ENCODE results near the gene CYP2R1. TPM values are rescaled to one million over a fixed set of nuclear protein-coding genes. Genes with fewer than 3 reads are reported as not detected.
A peak's percentile ranks its signal among the peaks of the same experiment; 100 is the strongest.

The CYP2R1 gene
- total and polyA plus RNA-seq, 10 of the 15 experiments (the other 5 are each of a cell fraction or from before 2014, with no cell fraction given), result 0.52 to 10.3 (median 6.3) TPM

- TF ChIP-seq SUPT20H (IDR thresholded peaks at IDR 0.05; ENCODE audit: borderline replicate concordance, control insufficient read depth, low read depth, low read length) (no peak), BCL11A (IDR thresholded peaks at IDR 0.05; ENCODE audit: low read depth, low read length) (peak; percentile 62), HDAC2 (IDR thresholded peaks at IDR 0.05) (no peak), SUZ12 (IDR thresholded peaks at IDR 0.05; ENCODE audit: unreplicated experiment) (no peak), NR2C2 (IDR thresholded peaks at IDR 0.05; ENCODE audit: borderline replicate concordance, control insufficient read depth, insufficient read length, low read depth) (no peak), TCF7 (IDR thresholded peaks at IDR 0.05; ENCODE audit: borderline replicate concordance) (no peak), SP1 (IDR thresholded peaks at IDR 0.05; ENCODE audit: low read depth, low read length) (peak; percentile 24), CBX5 (IDR thresholded peaks at IDR 0.05; ENCODE audit: low read depth) (0 out of 2 replicates have a peak, but pooled peaks have one; percentile 30), NFXL1 (IDR thresholded peaks at IDR 0.05; ENCODE audit: borderline replicate concordance) (no peak), ZBTB4 (CRISPR knock-in tag; IDR thresholded peaks at IDR 0.05) (no peak), ATF2 (IDR thresholded peaks at IDR 0.05; ENCODE audit: low read length) (no peak), SMC3 (IDR thresholded peaks at IDR 0.05; ENCODE audit: borderline replicate concordance, low read length) (no peak), KDM1A (IDR thresholded peaks at IDR 0.05; ENCODE audit: borderline replicate concordance) (no peak), SRF (IDR thresholded peaks at IDR 0.05; ENCODE audit: low read depth in 2 of 2, low read length in 2 of 2) (no peak), HDGF (IDR thresholded peaks at IDR 0.05) (no peak), TCF3 (IDR thresholded peaks at IDR 0.05; ENCODE audit: borderline replicate concordance, insufficient read depth, low read depth, low read length) (peak; percentile 88), STAT1 (conservative IDR thresholded peaks at IDR 0.05) (no peak), ZNF384 (IDR thresholded peaks at IDR 0.05; ENCODE audit: borderline replicate concordance, low read depth, low read length) (no peak), EED (IDR thresholded peaks at IDR 0.05; ENCODE audit: low read depth) (no peak; the same call in 1 of the 2 replicates), MLLT1 (IDR thresholded peaks at IDR 0.05) (no peak), USF2 (IDR thresholded peaks at IDR 0.05; ENCODE audit: borderline replicate concordance, low read depth, low read length) (no peak), CHD2 (IDR thresholded peaks at IDR 0.05; ENCODE audit: borderline replicate concordance, low read depth, low read length) (no peak), ZSCAN29 (IDR thresholded peaks at IDR 0.05) (no peak), RFX5 (IDR thresholded peaks at IDR 0.05; ENCODE audit: low read depth, low read length) (no peak), ESRRA (IDR thresholded peaks at IDR 0.05; ENCODE audit: low read length) (no peak)
Measured at GRCh38 chr11:14905104-14906033, 13.3 kb upstream of the CYP2R1 start (continued).

Data from GM12878 (cell line).